ENCODE results near the gene PSMD6. TPM values are rescaled to one million over a fixed set of nuclear protein-coding genes. Genes with fewer than 3 reads are reported as not detected.

PSMD6 gene
- polyA plus RNA-seq, 1 experiment: 47.8 TPM

DNA sequence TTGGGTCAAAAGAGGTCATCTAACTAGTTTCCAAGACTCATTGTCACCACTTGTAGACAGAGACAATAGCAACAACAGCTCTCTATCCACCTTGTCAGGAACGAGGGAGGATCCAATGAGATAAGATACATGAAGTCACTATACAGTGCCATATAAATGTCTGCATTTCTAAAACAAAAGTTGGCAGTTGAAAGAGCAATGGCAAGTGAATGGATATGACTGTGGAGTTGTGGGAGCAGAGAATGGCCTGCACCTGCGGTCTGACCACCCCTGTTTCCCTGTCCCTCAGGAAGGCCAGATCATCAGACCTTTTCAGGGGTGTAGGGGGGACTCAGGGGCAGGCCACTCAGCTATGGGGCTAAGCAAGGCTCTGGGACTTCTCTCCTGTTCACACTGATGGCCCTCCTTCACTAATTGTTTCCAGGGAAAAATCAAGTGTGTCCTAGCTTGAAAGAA lies 40.7 kb upstream of the PSMD6 start:
- Histone ChIP-seq H3K4me3 (ENCODE audit: low read depth, low read length) (no peak overlapping the region), H3K36me3 (ENCODE audit: control insufficient read depth, insufficient read depth, low read length) (no peaks in the 10 kb centered on the region), H3K27me3 (ENCODE audit: control insufficient read depth, insufficient read depth, low read length) (no peaks in the 10 kb centered on the region)
- ChIA-PET CTCF (interaction anchor here (0.9 kb wide), 1 partner anchor 181 kb away, joined by 3 read pairs; no protein-coding TSS in a partner anchor), POLR2A (no interaction called here)
- TF ChIP-seq, protein P1, sequence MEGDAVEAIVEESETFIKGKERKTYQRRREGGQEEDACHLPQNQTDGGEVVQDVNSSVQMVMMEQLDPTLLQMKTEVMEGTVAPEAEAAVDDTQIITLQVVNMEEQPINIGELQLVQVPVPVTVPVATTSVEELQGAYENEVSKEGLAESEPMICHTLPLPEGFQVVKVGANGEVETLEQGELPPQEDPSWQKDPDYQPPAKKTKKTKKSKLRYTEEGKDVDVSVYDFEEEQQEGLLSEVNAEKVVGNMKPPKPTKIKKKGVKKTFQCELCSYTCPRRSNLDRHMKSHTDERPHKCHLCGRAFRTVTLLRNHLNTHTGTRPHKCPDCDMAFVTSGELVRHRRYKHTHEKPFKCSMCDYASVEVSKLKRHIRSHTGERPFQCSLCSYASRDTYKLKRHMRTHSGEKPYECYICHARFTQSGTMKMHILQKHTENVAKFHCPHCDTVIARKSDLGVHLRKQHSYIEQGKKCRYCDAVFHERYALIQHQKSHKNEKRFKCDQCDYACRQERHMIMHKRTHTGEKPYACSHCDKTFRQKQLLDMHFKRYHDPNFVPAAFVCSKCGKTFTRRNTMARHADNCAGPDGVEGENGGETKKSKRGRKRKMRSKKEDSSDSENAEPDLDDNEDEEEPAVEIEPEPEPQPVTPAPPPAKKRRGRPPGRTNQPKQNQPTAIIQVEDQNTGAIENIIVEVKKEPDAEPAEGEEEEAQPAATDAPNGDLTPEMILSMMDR (IDR thresholded peaks at IDR 0.05; ENCODE audit: insufficient read depth, low read depth, low read length): no peak
- no peak for DNase-seq (ENCODE audit: low read depth)

DNA sequence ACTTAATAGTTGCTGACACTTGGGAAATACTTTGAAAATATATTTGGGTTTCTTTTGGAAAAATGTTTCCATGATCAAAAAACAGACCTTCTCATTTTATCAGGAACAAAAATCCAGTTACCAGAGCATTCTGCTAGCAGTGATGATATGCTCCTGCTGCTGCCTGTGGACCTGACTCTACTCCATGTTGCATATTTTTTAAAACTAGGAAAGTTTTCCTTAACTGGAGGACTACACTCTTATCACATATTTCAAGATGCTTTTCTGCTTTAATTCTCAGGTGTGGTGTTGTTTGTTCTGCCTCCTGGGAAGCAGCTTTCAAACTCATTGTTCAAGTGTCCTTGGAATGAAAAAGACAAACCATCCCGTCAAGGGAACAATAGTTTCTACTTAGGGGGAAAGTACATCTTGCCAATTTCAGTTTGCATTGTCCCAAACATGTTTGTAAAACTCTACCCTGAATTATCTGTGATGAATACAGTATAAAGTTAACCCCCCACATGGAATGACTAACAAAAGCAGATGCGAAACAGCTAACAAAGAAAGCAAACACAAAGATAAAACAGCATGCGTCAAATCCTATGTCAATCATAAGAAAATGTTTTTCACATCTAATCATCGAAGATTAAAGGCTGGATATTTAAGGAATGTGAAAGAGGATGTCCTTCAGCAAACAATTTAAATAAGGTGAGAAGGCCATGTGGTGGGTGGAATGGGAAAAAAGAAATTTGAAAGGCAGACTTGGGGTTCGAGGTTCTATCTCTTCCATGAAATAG lies 40.1 kb upstream of the PSMD6 start:
- CTCF ChIA-PET: interaction anchor here (0.9 to 1.1 kb wide), 2 partner anchors 162 to 181 kb away, joined by 3 read pairs; partner anchors contain the start of gene PRICKLE2

DNA sequence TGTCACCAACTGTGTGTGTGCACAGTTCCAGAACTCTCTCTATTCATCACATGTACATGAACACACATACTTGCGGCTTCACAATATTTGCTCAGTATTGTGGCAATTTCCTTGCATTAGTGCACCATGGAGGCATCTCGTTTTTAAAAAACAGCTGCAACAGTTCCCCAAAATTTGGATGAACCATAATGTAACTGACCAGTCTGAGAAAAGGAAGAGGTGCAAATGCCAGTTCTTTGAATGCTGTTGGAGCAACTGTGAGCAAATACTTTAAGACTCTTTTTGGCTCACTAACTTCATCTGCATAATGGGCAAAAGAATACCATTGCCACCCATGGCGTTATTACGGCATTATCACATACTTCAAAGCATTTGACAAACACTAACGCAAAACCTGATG lies 38.3 kb upstream of the PSMD6 start:
- DNase-seq (ENCODE audit: low read depth): no peak
- Histone ChIP-seq H3K36me3 (ENCODE audit: control insufficient read depth, insufficient read depth, low read length) (no peaks in the 10 kb centered on the region), H3K27me3 (ENCODE audit: control insufficient read depth, insufficient read depth, low read length) (0 out of 2 replicates have a peak, but pooled peaks cover 1% of the 10 kb centered on the region), H3K4me3 (ENCODE audit: low read depth, low read length) (no peak overlapping the region)
- ChIA-PET POLR2A (no interaction called here), CTCF (no interaction called here)
- TF ChIP-seq, protein P1 (IDR thresholded peaks at IDR 0.05; ENCODE audit: insufficient read depth, low read depth, low read length): no peak

More for the DNA sequence above, 40.1 kb upstream of the PSMD6 start:
- POLR2A ChIA-PET: no interaction called here
- no peaks in the 10 kb centered on the region for H3K36me3 ChIP-seq (ENCODE audit: control insufficient read depth, insufficient read depth, low read length)
- H3K4me3 ChIP-seq (ENCODE audit: low read depth, low read length): no peak overlapping the region
- no peaks in the 10 kb centered on the region for H3K27me3 ChIP-seq (ENCODE audit: control insufficient read depth, insufficient read depth, low read length)
- TF ChIP-seq, protein P1 (IDR thresholded peaks at IDR 0.05; ENCODE audit: insufficient read depth, low read depth, low read length): no peak
- DNase-seq (ENCODE audit: low read depth): no peak

DNA sequence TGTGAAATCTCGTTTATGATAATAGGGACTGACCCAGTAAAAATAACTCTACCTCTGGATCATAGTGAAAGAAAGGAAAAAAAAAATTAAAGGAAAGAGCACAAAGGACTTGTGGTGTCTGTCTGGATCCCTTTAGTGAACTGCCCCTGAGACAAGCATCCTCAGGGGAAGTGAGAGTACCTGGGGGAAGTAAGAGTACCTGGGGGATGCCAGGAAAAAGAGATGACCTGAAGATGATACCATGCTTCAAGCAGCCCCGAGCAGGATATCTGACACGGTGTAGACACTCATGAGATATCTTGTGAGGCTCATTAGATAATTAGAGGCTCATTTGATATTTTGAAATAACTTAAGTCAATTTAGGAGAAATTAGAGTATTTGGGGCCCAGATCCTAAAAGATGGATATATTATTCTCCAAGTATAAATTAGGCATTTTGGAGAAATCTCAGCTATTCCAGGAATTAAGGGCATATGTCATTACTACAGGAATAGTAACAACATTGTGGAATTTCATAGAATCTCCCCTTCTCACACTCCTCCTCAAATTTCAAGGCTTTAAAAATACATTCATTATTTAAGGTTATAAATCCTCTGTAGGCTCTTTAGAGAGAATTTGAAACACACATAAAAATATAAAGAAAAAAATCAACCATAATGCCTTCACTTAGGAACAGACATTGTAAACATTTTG lies 36.3 kb upstream of the PSMD6 start:
- Histone ChIP-seq H3K4me3 (ENCODE audit: low read depth, low read length) (no peak overlapping the region), H3K36me3 (ENCODE audit: control insufficient read depth, insufficient read depth, low read length) (no peaks in the 10 kb centered on the region), H3K27me3 (ENCODE audit: control insufficient read depth, insufficient read depth, low read length) (0 out of 2 replicates have a peak, but pooled peaks cover 1% of the 10 kb centered on the region)
- TF ChIP-seq, protein P1 (IDR thresholded peaks at IDR 0.05; ENCODE audit: insufficient read depth, low read depth, low read length): no peak
- ChIA-PET POLR2A (interaction anchor here (0.5 kb wide), 1 partner anchor 263 kb away, joined by 3 read pairs; no protein-coding TSS in a partner anchor), CTCF (interaction anchor here (0.6 kb wide), 1 partner anchor 93 kb away, joined by 3 read pairs; no protein-coding TSS in a partner anchor)
- no peak for DNase-seq (ENCODE audit: low read depth)

DNA sequence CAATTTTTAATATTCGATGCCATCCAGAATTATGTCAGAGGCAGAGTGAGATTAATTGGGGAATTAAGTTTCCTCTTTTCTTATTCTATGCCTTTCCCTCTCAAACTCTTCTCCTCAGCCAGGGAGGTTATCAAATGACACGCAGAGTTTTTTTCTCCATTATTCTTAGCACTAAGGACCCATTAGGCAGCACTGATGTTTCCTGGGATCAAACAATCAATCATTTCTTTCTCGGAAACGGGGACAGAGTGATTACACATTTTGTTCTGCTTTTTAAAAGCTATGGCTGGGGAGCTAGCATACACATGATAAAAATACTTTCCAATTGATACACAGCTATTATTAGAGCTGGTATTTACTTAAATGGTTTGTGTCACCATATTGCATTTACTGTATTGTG lies 35.3 kb upstream of the PSMD6 start:
- 0 out of 2 replicates have a peak, but pooled peaks cover 1% of the 10 kb centered on the region for H3K27me3 ChIP-seq (ENCODE audit: control insufficient read depth, insufficient read depth, low read length)
- no peak overlapping the region for H3K4me3 ChIP-seq (ENCODE audit: low read depth, low read length)
- ChIA-PET POLR2A (no interaction called here), CTCF (no interaction called here)
- H3K36me3 ChIP-seq (ENCODE audit: control insufficient read depth, insufficient read depth, low read length): no peaks in the 10 kb centered on the region
- DNase-seq (ENCODE audit: low read depth): no peak
- TF ChIP-seq, protein P1 (IDR thresholded peaks at IDR 0.05; ENCODE audit: insufficient read depth, low read depth, low read length): no peak
